Gastroesophageal sphincter (tissue), 3 donors: ENCODE data around the gene AHI1.

Experiments
- EP300 ChIP-seq: sonication (generic); formaldehyde crosslinking; IDR thresholded peaks from one replicate; pipeline ENCODE4 v1.6.1; 2017; ENCODE audit warnings: antibody characterized with exemption, mild to moderate bottlenecking
- TF ChIP-seq, protein P1 (sequence below), 4 experiments: fragments of 200-600 bp in 2 of 4; fragments of 450-650 bp in 2 of 4; sonication (generic) in 1 of 4; IDR thresholded peaks; one replicate each; pipeline ENCODE4 v1.5.1; 2017 to 2019; ENCODE audit warnings: antibody characterized with exemption in 4 of 4, mild to moderate bottlenecking in 2 of 4, moderate library complexity in 2 of 4

DNA sequence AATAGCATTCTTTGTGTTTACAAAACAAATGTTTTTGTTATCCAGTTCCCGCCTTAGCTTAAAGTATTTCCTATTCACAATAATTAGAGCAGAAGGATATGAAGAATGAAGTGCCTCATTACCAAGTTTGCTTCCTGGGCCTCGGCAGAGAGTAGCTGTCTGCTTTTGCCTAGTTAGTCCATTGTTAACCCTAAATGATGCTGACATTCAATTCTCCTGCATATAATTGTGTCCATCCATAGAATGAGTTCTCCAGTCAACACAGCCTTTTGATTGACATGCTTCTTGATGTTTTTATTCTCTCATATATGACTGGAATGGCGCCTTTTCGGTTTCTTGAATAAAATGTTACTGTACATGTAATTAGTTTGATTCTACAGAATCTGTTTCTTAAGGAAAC, 215.6 kb downstream of the AHI1 start:
- no peak for TF ChIP-seq EP300
- TF ChIP-seq, protein P1, sequence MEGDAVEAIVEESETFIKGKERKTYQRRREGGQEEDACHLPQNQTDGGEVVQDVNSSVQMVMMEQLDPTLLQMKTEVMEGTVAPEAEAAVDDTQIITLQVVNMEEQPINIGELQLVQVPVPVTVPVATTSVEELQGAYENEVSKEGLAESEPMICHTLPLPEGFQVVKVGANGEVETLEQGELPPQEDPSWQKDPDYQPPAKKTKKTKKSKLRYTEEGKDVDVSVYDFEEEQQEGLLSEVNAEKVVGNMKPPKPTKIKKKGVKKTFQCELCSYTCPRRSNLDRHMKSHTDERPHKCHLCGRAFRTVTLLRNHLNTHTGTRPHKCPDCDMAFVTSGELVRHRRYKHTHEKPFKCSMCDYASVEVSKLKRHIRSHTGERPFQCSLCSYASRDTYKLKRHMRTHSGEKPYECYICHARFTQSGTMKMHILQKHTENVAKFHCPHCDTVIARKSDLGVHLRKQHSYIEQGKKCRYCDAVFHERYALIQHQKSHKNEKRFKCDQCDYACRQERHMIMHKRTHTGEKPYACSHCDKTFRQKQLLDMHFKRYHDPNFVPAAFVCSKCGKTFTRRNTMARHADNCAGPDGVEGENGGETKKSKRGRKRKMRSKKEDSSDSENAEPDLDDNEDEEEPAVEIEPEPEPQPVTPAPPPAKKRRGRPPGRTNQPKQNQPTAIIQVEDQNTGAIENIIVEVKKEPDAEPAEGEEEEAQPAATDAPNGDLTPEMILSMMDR (IDR thresholded peaks at IDR 0.05) = no peak
